ENCODE measurements around the gene TM7SF3.

The TM7SF3 gene

DNA sequence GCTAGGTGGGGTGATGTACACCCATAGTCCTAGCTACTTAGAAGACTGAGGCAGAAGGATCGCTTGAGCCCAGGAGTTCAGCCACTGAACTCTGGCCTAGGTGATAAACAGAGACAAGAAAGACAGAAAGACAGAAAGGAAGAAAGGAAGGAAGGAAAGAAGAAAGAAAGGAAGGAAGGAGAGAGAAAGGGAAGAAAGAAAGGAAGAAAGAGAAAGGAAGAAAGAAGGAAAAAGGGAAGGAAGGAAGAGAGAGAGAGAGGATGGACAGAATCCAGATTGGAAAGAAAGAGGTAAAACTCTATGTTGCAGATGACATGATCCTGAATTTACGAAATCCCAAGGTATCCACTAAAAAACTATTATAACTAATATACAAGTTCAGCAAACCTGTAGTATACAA is 84.6 kb downstream of the TM7SF3 start:
- no peak for DNase-seq (ENCODE audit: low read depth in 3 of 3)

GRCh38 chr12:26928661-26929060 is 85.5 kb downstream of the TM7SF3 start:
- DNase-seq (ENCODE audit: low read depth in 3 of 3): no peak
